GM12892 (cell line): ENCODE results near the gene EXOC6.

ENCODE experiments used
- POLR2A ChIP-seq: IDR thresholded peaks from 2 replicates; pipeline ENCODE4 v1.6.1; 2011; ENCODE audit warnings: low read depth, low read length, control low read depth
- TAF1 ChIP-seq: IDR thresholded peaks from 2 replicates; pipeline ENCODE4 v1.6.1; 2011; ENCODE audit warnings: low read depth, mild to moderate bottlenecking, control low read depth, low read length, borderline replicate concordance

- TF ChIP-seq POLR2A (no peak), TAF1 (no peak)
These were observed 281 bp upstream of the EXOC6 start for GRCh38 chr10:92848037-92848440.
